Dendritic cell treated with granulocyte-macrophage colony-stimulating factor and Interleukin-4, amounts not matched to agents 40 ng/mL and 50 ng/mL, for 4 days (primary cell): ENCODE measurements around the gene TNFRSF14.
"Not testable (repeated sequence)": the region's sequence is repeated elsewhere in the genome, so short reads cannot be mapped to it uniquely, and the experiment has no call there.

Source experiments
- H3K27ac Mint-ChIP-seq: one replicate; pipeline ENCODE4 v1.8.0; 2022; ENCODE audit warnings: mild to moderate bottlenecking, mixed read lengths
- H3K27me3 Mint-ChIP-seq: one replicate; pipeline ENCODE4 v1.8.0; 2022; ENCODE audit warnings: mild to moderate bottlenecking, mixed read lengths
- H3K36me3 Mint-ChIP-seq: one replicate; pipeline ENCODE4 v1.8.0; 2022; ENCODE audit warnings: low read depth, mixed read lengths
- H3K4me1 Mint-ChIP-seq: one replicate; pipeline ENCODE4 v1.8.0; 2022; ENCODE audit warnings: low read depth, mixed read lengths
- H3K4me3 Mint-ChIP-seq: one replicate; pipeline ENCODE4 v1.8.0; 2022; ENCODE audit warnings: mild to moderate bottlenecking, moderate library complexity, mixed read lengths
- H3K9me3 Mint-ChIP-seq: one replicate; pipeline ENCODE4 v1.8.0; 2022; ENCODE audit warnings: mixed read lengths
- intact Hi-C: fragments of 100-400 bp; cut with micrococcal nuclease; formaldehyde crosslinking; loops from one replicate; pipeline ENCODE4 v1.15.0; 2022

Gene TNFRSF14

DNA sequence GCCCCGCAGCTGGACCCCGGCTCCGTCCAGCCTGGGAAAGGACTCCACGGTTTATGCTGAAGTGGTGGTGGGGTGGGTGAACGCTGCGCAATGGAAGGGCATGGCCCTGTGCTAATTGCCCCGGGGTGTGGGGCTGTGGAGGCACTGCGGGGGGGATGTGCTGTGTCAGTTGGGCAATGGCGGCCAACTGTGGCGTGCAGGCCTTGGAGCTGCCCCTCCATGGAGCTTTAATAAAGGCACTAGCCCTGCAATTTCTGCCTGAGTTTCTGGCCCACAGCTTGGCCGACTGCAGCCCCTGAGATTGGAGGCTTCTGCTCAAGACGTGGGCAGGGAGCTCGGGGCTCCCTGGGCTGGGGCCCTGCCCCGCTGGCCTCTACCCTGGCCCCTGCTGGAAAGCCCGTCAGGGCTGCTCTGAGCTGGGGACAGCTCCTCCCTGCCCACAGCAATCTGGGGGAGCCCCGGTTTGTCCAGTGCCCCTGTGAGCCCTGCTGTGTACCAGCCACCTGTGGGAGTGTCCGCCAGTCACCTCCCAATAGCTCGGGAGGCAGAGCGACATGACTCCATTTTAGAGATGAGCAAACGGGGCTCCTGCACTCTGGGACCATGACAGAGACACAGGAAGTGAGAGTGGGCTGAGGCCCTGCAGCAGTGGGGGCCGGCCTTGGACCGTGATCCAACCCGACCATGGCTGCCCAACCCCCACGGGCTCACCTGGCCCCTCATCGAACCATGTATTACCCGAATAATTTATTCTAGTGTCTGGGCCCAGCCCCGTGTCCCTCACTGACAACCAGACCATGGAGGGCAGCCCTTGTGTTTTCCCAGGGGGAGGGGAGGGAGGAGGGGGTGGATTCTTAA lies 8.7 kb upstream of the TNFRSF14 start:
- peaks cover 55% of the 10 kb centered on the region for H3K4me1 Mint-ChIP-seq

DNA sequence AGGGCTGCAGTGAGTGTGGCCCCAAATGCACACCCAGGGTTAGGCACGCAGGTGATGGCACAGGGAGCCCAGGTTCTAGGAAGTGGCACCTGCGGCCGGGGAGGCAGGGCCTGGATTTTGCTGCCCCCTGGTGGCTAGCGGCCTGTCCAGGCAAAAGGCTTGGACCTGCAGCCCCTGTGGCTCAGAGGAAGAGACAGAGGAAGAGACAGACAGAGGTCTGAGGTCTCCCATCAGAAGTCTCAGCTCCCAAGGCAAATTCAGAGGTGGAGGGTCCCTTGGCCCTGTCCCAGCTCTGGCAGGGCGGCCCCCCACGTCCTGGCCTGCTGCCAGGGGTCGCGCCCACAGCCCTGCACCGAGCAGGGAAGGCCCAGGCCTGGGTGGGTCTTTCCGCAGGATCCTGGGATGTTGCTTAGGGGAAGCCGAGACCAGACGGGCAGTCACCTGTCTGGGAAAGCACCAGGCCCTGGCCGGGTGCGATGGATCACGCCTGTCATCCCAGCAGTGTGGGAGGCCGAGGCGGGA lies 8.0 kb upstream of the TNFRSF14 start:
- no peaks in the 10 kb centered on the region for H3K9me3 Mint-ChIP-seq
- H3K4me1 Mint-ChIP-seq: peaks cover 55% of the 10 kb centered on the region
- intact Hi-C loops: loop anchor here (1.0 to 5.0 kb wide), 4 partner anchors 8 to 351 kb away; partner anchors contain the start of genes PANK4, PRXL2B and TNFRSF14
- peaks cover 18% of the 10 kb centered on the region for H3K27me3 Mint-ChIP-seq
- H3K27ac Mint-ChIP-seq: peak overlapping the region; percentile 92
- H3K4me3 Mint-ChIP-seq: peak overlapping the region; percentile 86
- no peaks in the 10 kb centered on the region for H3K36me3 Mint-ChIP-seq

More for the DNA sequence above, 8.7 kb upstream of the TNFRSF14 start:
- intact Hi-C loops: loop anchor here (1.0 to 5.0 kb wide), 4 partner anchors 9 to 350 kb away; partner anchors contain the start of genes PANK4, PRXL2B and TNFRSF14
- Mint-ChIP-seq H3K4me3 (peak overlapping the region; percentile 86), H3K9me3 (no peaks in the 10 kb centered on the region), H3K27me3 (peaks cover 25% of the 10 kb centered on the region), H3K36me3 (no peaks in the 10 kb centered on the region), H3K27ac (peak overlapping the region; percentile 92)

DNA sequence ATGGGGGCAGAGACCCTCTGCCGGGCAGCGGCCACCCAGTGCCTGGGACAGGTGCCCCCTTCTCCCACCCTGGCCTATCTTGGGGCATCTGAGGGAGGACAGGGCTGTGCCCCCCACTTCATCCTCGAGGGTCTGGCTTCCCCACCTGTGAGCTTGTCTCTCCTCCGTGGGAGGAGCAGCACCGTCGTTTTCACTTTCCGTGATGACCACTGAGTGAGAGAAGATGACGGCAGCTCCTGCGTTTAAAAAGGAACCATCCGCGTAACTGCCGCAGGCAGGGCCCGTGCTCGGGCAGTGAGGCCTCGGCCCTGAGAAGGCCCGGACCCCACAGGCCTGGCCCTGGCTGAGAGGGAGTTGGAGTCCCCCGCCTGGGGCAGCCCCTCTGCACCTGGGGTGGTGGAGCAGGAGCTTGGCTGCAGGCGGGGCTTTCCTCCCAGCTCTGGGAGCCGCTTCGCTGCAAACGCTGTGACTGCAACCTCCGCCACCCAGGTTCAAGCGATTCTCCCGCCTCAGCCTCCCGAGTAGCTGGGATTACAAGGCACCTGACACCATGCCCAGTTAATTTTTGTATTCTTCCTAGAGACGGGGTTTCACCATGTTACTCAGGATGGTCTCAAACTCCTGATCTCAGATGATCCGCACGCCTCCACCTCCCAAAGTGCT lies 6.7 kb upstream of the TNFRSF14 start:
- H3K36me3 Mint-ChIP-seq, H3K9me3 Mint-ChIP-seq: not testable (repeated sequence)
- Mint-ChIP-seq H3K4me3 (peak overlapping the region; percentile 86), H3K4me1 (peaks cover 66% of the 10 kb centered on the region), H3K27ac (peak overlapping the region; percentile 92), H3K27me3 (peaks cover 11% of the 10 kb centered on the region)
- intact Hi-C loops: loop anchor here (5.0 kb wide), 1 partner anchor 352 kb away; no protein-coding TSS in a partner anchor

DNA sequence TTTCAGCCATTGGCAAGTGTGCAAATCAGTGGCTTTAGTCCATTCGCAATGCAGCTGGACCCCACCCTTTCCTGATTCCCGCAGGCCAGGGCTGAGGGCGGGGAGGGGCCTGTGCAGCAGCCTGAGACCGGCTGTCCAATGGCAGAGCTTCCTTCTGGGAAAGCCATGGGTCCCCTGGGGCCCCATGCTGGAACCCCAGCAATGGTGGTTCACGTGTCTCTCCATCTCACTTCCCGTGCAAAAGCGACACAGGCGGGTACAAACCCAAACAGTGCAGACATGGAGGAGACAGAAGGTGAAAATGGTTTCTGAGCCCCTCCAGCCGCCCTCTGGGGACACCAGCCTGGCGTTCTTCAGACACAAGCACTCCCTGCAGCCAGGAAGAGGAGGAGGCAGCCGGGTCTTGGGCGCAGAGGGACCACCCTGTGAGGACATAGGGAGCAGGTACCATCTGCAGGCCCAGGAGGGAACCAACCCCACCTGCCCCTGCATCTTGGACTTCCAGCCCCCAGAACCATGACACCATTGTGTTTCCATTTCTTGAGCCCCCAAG lies 5.8 kb upstream of the TNFRSF14 start:
- H3K4me1 Mint-ChIP-seq: peaks cover 69% of the 10 kb centered on the region
- H3K36me3 Mint-ChIP-seq, H3K27me3 Mint-ChIP-seq, H3K4me3 Mint-ChIP-seq, H3K9me3 Mint-ChIP-seq, intact Hi-C loops: not testable (repeated sequence)
- peak overlapping the region; percentile 92 for H3K27ac Mint-ChIP-seq

DNA sequence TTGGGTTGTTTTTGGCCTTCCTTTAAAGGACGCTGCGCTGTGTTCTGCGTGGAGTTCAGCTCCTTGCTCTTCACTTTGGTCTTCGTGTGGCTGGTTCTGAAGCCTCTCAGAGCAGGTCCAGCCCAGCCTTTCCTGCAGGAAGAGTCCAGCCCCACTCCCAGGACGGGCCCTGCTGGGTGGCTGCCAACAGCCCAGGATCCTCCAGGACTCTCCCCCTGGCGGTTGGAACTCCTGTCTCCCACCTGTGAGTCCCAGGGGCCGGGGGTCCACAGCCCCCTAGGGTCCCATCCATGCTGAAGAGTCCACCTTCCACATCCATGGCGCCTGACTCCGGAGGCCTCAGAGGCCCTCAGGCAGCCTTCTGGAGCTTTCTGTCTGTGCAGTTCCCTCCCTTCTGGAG lies 4.6 kb upstream of the TNFRSF14 start:
- H3K9me3 Mint-ChIP-seq, H3K27me3 Mint-ChIP-seq, intact Hi-C loops, H3K4me3 Mint-ChIP-seq: not testable (repeated sequence)
- peaks cover 67% of the 10 kb centered on the region for H3K4me1 Mint-ChIP-seq
- peak overlapping the region; percentile 11 for H3K27ac Mint-ChIP-seq
- peaks cover 18% of the 10 kb centered on the region for H3K36me3 Mint-ChIP-seq

DNA sequence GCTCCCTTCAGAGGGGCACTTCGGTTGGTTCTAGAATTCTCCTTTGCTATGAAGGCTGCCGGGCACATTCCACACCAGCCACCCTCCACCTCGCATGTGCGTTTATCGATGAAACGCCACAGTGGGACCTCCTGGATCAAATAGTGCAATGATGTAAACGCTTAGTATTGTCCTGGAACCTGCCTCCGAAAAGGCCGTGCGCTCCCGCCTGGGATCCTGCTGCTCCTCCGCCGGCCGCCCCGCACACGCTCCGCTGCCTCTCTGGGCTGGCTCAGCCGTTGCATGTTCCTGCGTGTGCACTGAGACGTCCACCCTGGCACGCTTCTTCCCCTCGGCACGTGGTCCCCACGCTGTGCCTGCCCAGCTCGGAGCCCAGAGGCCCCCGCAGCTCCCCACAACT lies 4.0 kb upstream of the TNFRSF14 start:
- Mint-ChIP-seq H3K36me3 (peaks cover 24% of the 10 kb centered on the region), H3K9me3 (no peaks in the 10 kb centered on the region), H3K27me3 (peaks cover 9% of the 10 kb centered on the region), H3K4me1 (peaks cover 66% of the 10 kb centered on the region), H3K27ac (no peak overlapping the region), H3K4me3 (no peak overlapping the region)
- intact Hi-C loops: no loop called here

DNA sequence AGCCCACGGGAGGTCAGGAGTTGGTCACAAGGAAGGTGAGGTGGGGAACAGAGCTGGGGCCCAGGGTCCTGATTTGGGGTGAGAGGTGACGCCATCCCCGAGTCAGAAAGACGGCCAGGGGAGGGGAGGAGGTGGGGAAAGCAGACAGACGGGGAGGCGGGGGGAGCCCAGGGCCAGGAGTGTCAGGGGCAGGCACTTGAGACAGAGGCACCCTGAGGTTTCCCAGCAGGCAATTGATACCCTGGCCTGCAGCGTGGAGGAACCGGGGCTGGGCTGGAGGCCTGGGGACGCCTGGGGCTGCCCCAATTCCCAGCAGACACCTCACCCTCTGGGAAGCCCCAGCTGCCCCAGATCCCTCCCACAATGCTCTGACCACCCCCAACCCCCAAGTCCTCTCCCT lies 3.1 kb upstream of the TNFRSF14 start:
- intact Hi-C loops, H3K27ac Mint-ChIP-seq, H3K9me3 Mint-ChIP-seq, H3K4me3 Mint-ChIP-seq, H3K27me3 Mint-ChIP-seq: not testable (repeated sequence)
- H3K4me1 Mint-ChIP-seq: peaks cover 66% of the 10 kb centered on the region
- peaks cover 33% of the 10 kb centered on the region for H3K36me3 Mint-ChIP-seq

DNA sequence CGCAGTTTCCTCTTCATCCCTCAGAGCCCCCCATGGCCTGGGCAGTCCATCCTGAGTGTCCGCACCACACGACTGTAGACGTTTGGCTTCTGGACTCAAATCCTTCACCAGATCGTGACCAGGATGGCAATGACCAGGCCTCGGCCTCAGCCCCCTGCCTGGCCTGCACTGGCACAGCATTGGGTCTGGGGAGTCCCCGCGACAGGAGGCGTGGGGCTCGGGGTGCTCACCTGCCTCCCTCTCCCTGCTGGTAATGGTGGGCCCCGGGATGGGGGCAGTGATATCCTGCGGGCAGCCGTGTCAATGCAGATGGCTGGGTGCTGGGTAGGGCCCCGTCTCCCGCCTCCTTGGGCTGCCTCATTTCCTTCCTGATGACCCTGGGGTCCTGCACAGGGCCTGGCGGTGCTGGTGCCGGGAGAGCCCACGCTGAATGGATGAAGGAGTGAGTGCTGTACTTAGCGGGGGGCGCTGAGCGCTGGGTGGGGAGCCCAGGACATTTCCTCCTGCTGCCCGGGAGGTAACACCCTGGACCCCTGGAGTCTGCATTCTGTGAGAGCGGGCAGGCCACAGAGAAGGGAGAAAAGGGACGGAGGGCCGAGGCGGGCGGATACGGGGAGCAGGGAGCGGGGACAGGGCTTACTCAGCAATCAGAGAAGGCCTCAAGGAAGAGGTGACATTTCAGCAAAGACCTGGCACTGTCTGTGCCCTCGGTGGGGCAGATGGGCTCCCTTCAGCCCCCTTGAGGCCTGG lies 2.1 kb upstream of the TNFRSF14 start:
- Mint-ChIP-seq H3K9me3 (no peaks in the 10 kb centered on the region), H3K27me3 (peaks cover 9% of the 10 kb centered on the region), H3K4me3 (peak overlapping the region; percentile 84), H3K27ac (peak overlapping the region; percentile 96), H3K36me3 (peaks cover 43% of the 10 kb centered on the region), H3K4me1 (peaks cover 66% of the 10 kb centered on the region)
- intact Hi-C loops: loop anchor here (2.0 kb wide), 1 partner anchor 25 kb away; no protein-coding TSS in a partner anchor

DNA sequence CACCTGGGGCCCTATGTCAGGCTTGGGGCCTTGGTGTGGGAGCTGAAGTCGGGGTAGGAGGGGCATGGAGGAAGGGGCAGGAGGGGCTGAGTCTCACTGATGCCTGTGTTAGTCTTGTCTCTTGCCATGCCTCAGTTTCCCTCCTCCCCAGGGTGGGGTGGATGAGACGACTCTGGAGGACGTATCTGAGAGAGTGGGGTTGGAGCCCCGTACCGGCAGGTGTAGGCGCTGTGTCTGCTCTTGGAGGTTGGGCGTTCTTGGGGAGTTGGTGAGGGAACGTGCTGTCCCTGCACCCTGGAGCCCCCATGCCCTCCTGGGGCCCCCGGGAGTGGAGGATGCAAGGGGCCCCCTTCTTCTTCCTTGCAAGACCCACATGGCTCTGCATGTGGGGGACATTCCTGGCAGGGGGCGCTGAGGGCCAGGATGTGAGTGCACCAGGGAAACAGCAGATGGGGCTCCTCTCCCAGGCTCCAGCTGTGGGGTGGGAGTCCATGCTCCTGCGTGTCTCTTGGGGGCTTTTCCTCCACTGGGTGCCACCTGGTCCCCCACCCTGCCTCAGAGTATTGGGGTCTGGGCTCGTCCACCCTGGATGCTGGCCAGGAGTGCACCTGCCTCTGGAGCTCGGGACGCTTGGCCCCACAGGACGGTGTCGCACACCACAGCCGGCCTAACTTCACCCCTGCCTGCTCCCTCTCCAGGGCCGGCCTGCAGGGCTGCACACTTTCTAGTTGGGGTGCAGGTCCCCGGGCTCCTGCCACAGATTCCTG lies 1.4 kb upstream of the TNFRSF14 start:
- peak overlapping the region; percentile 96 for H3K27ac Mint-ChIP-seq
- H3K4me1 Mint-ChIP-seq: peaks cover 66% of the 10 kb centered on the region
- H3K4me3 Mint-ChIP-seq: peak overlapping the region; percentile 84
- peaks cover 50% of the 10 kb centered on the region for H3K36me3 Mint-ChIP-seq
- H3K27me3 Mint-ChIP-seq: peaks cover 9% of the 10 kb centered on the region
- no peaks in the 10 kb centered on the region for H3K9me3 Mint-ChIP-seq
- intact Hi-C loops: loop anchor here (2.0 kb wide), 1 partner anchor 24 kb away; no protein-coding TSS in a partner anchor

DNA sequence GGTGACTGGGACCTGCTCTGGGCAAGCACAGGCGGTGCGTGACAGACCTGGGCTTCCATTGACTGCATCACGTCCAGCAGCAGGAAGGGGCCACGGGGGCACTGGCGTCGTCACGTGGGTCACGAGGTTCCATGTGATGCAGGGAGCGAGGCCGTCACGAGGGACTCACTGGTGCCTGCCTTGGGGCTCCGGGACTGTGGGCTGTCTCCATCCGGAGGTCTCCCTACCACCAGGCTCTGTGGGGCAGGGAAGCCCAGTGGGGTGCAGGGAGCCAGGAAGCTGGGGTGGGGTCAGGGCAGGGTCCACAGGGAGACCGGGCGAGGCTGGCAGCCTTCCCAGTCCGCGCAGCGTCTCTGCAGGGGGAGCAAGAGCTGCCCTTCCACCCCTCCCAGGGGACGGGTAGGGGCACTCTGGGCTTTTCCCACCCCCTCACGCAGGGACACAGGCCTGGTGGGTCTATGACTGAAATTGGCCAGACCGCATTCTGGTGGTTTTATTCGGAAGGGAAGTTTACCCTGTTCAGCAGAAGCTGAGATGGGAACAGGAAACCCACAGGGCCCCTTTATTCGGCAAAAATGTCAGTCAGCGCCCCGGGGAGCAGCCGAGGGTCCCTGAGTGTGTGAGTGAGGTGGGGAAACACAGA lies 416 bp upstream of the TNFRSF14 start:
- intact Hi-C loops: loop anchor here (1.0 to 2.0 kb wide), 2 partner anchors 7 to 23 kb away; no protein-coding TSS in a partner anchor
- H3K9me3 Mint-ChIP-seq: no peaks in the 10 kb centered on the region
- peaks cover 9% of the 10 kb centered on the region for H3K27me3 Mint-ChIP-seq
- peak overlapping the region; percentile 96 for H3K27ac Mint-ChIP-seq
- peaks cover 65% of the 10 kb centered on the region for H3K4me1 Mint-ChIP-seq
- H3K36me3 Mint-ChIP-seq: peaks cover 60% of the 10 kb centered on the region
- peak overlapping the region; percentile 84 for H3K4me3 Mint-ChIP-seq

DNA sequence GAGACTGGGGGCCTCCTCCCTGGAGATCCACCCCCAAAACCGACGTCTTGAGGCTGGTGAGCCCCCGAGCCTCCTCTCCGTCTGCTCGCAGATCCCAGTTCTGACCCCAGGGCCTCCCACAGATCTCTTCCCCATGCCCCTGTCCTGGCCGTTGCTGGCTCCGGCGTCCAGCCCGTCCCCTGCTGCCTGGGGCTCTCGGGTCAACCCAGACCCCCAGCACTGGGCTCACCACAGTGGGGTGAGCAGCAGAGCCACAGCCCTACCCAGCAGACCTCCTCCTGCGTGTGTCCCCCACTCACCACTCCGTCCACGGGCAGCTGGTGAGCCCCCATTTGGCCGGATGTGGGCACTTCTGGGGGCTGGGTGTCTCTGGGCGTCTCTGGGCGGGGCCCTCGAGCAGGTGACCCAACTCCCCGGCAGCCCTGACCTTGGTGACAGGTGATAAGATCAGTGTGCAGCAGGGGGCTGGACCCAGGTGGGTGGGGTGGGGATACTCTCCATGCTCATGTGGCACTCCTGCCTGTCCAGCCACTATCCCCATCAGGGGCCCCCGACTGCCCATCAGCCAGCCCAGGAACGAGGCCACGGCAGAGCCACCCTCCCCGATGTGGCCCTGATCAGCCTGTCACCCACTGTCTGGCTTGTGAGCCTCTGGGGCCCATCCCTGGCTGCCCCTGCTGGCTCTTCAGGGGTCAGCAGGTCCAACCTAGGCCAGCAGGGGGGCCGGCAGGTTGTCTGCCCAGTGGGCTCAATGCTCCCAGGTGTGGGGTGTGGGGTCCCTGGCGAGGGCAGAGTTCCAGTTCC lies 709 bp downstream of the TNFRSF14 start:
- intact Hi-C loops: loop anchor here (1.0 kb wide), 1 partner anchor 9 kb away; no protein-coding TSS in a partner anchor
- Mint-ChIP-seq H3K27ac (peak overlapping the region; percentile 96), H3K9me3 (no peaks in the 10 kb centered on the region), H3K36me3 (peaks cover 71% of the 10 kb centered on the region), H3K4me3 (peak overlapping the region; percentile 84), H3K4me1 (peaks cover 69% of the 10 kb centered on the region), H3K27me3 (peaks cover 8% of the 10 kb centered on the region)
